HTR-8/SVneo (cell line): ENCODE data around the gene RAB27B.
"Not testable (repeated sequence)": the region's sequence is repeated elsewhere in the genome, so short reads cannot be mapped to it uniquely, and the experiment has no call there.

Experiments used
- DNase-seq: peaks from one replicate; pipeline ENCODE4 v3.0.0; 2011; ENCODE audit warnings: low spot score, mixed read lengths; ENCODE audit not compliant: insufficient read length
- FAIRE-seq: peaks from 2 replicates; lab custom pipeline; 2011; peaks lifted over from hg19 to GRCh38; lab: Jason Lieb, UNC

RAB27B gene

GRCh38 chr18:54828281-54828881 is at the start of gene RAB27B:
Gene RAB27B (plus strand): TSS chr18:54828477. CDS start chr18:54877586, 49,109 bp downstream.
- FAIRE-seq (peak; percentile 76), DNase-seq (peak; percentile 27)

GRCh38 chr18:54780285-54780861 is 47.9 kb upstream of the RAB27B start:
- no peak for FAIRE-seq

GRCh38 chr18:54780970-54781369 is 47.3 kb upstream of the RAB27B start:
- DNase-seq: no peak
- no peak for FAIRE-seq

More at GRCh38 chr18:54780285-54780861, 47.9 kb upstream of the RAB27B start:
- DNase-seq: no peak

- DNase-seq (no peak), FAIRE-seq (no peak)
Observed at GRCh38 chr18:54783139-54783538, 45.1 kb upstream of the RAB27B start.

GRCh38 chr18:54786206-54786605 is 42.1 kb upstream of the RAB27B start:
- FAIRE-seq (no peak), DNase-seq (no peak)

- FAIRE-seq: no peak
- no peak for DNase-seq
Observed at GRCh38 chr18:54787121-54787520, 41.2 kb upstream of the RAB27B start.

- DNase-seq (no peak), FAIRE-seq (no peak)
Observed at GRCh38 chr18:54787616-54788015, 40.7 kb upstream of the RAB27B start.

GRCh38 chr18:54790109-54790508 is 38.2 kb upstream of the RAB27B start:
- FAIRE-seq: no peak

GRCh38 chr18:54791657-54792056 is 36.6 kb upstream of the RAB27B start:
- no peak for FAIRE-seq

More at GRCh38 chr18:54790109-54790508, 38.2 kb upstream of the RAB27B start:
- DNase-seq: no peak

GRCh38 chr18:54792079-54792478 is 36.2 kb upstream of the RAB27B start:
- FAIRE-seq (no peak), DNase-seq (no peak)

More at GRCh38 chr18:54791657-54792056, 36.6 kb upstream of the RAB27B start:
- DNase-seq: no peak

- DNase-seq (no peak), FAIRE-seq (no peak)
Observed at GRCh38 chr18:54794823-54795222, 33.5 kb upstream of the RAB27B start.

GRCh38 chr18:54798186-54798585 is 30.1 kb upstream of the RAB27B start:
- FAIRE-seq (no peak), DNase-seq (no peak)

GRCh38 chr18:54801374-54801773 is 26.9 kb upstream of the RAB27B start:
- FAIRE-seq (no peak), DNase-seq (no peak)

GRCh38 chr18:54802178-54802577 is 26.1 kb upstream of the RAB27B start:
- DNase-seq: no peak
- no peak for FAIRE-seq

GRCh38 chr18:54802686-54803395 is 25.4 kb upstream of the RAB27B start:
- FAIRE-seq: no peak

GRCh38 chr18:54805571-54806334 is 22.5 kb upstream of the RAB27B start:
- DNase-seq: peak; percentile 23

More at GRCh38 chr18:54802686-54803395, 25.4 kb upstream of the RAB27B start:
- no peak for DNase-seq

GRCh38 chr18:54806526-54806925 is 21.8 kb upstream of the RAB27B start:
- FAIRE-seq (no peak), DNase-seq (no peak)

More at GRCh38 chr18:54805571-54806334, 22.5 kb upstream of the RAB27B start:
- FAIRE-seq: peak; percentile 33

- DNase-seq: no peak
- FAIRE-seq: no peak
Observed at GRCh38 chr18:54807303-54807702, 21.0 kb upstream of the RAB27B start.

GRCh38 chr18:54810662-54811061 is 17.6 kb upstream of the RAB27B start:
- not testable (repeated sequence) for DNase-seq, FAIRE-seq

GRCh38 chr18:54812885-54813284 is 15.4 kb upstream of the RAB27B start:
- DNase-seq (no peak), FAIRE-seq (no peak)
